Stimulated activated CD8-positive, alpha-beta memory T cell treated with anti-CD3 and anti-CD28 coated beads, Interleukin-7, amount 100 ng/mL, for 24 hours (primary cell): Measurements from ENCODE around the gene PDE9A.

Experiments used
- DNase-seq: peaks from one replicate; pipeline ENCODE4 v3.0.0-alpha.2; 2020; ENCODE audit warnings: low read depth

The PDE9A gene

GRCh38 chr21:42777064-42777756 lies 123.8 kb downstream of the PDE9A start:
- no peak for DNase-seq

DNA sequence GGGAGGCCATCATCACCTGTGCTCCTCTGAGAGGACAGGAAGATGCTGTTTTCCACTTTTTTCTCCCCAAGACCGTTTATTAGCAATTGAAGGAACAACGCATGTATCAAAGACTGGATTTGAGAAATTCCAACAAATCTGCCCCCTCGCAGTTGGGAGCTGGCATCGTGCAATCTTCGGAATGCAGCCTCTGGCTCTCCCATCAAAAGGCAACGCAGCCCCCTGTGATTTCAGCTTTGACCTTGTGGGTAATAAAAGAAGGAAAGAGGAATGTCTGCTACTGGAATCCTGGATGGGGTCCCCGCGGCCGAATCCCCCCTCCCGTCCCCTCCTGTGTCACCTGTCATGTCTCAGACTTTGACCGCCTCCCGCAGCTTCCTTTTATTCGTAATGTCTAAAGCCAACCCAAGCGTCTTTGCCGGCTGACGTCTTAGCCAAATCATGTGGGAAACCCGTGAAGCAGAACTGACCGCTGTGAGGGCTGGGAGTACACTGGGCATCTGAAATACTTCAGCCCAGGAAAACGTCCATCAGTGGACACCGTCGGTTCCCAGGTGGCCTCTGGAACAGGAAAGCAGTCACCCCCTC lies 124.4 kb downstream of the PDE9A start:
- no peak for DNase-seq

DNA sequence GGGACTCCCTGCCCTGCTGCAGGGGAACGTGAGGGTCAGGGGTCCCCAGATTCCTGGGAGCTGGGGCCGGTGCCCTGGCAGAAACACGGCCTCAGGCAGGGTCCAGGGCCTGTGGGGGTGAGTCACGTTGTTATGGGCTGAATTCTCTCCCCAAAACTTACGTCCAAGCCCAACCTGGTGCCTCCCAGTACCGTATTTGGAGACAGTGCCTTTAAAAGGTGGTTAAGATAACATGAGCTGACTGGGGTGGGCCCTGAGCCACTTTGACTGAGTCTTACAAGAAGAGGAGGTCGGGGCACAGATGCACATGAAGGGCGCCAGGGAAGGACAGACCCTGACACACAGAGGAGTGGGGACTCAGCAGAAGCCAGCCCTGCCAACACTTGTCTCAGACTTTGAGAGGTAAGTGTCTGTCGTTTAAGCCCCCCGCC lies 126.0 kb downstream of the PDE9A start:
- DNase-seq, result no peak

- DNase-seq, result no peak
Measured at GRCh38 chr21:42780617-42781016, 127.2 kb downstream of the PDE9A start.

DNA sequence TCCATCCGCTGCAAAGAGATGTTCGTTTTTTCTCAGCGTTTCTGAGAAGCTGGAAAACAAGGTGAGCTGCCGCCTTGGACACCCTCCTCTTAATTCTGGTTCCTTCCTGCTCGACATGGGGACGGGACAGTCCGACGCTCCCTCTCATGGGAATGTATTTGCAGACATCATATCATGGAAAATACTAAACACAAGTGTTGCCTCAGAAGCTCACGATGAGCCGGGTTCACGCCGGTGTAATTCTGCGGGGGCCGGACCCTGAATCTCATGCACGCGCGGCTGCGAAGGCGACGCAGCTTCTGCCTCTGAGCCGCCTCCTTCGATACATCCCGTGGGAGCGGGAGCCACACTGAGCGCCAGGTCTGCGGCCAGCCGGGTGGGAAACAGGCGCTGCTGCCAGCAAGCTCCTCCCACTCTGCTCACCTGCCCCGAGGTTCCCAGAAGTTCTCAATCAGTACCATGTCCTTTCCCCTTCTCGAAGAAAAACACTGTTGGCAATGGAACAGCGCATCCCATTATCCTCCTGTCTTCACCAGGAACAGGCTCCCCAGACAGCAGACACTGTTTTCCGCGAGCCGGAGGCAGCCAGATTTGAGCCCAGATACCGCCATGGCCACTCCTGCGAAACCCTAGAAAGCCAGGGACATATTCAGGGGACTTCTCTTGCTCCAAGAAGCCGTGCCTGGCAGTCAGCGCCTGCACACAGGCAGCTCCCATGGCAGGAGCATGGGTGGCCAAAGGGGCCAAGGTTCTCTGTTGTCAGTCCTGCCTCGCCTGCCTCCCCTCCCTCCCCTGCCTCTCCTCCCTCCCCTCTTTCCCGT lies 127.9 kb downstream of the PDE9A start:
- no peak for DNase-seq

DNA sequence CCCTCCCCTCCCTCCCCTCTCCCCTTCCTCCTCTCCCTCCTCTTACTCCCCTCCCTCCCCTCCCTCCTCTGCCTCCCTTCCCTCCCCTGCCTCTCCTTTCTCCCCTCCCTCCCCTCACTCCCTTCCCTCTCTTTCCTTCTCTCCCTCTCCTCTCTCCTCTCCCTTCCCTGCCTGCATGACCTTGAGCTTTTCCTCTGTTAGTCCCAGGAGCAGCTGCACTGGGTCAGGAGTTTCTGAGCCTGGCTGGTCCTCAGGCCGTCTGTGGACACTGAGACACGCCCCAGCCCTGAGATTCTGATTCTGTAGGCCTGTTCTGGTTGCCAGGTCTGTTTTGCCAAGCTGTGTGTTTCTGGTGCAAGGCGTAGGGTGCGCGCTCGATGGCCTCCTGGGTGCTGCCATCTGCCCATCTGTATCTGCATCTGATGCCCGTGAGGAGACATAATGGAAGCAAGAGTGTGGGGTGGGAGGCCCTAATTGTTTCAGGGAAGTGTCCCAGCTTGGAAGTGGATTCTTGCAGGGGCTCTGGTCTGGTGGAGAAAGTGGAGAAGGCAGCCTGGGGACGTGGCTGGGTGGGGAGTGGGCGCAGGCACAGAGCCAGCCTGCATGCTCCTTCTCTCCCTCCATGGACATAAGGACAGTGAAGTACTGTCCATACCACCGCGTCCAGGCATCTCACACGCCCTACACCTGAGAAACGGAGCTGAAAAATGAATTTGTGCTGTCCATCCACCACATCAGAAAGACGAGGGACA lies 128.7 kb downstream of the PDE9A start:
- no peak for DNase-seq

DNA sequence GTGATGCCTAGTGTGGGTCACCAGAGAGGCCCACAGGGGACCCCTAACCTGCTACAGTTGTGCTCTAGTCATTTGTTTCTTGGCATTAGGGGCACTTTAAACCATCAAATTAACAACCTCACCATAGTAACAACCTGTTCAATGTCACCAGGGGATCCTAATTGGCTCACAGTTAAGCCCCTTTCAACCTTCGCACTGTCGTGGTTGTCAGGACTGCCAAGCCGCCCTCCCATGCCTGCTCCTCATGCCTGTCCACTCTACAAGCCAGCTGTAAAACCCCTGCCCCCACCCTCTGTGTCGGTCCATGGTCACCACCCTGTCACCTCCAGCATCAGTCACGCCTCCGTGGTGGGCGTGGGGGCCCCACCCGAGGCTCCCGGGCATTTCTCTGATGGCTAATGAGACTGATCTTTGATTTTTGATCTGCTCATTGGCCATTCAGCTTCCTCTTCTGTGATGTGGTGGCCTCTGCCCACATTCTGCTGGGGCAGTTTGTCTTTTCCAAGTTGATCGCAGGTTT lies 129.4 kb downstream of the PDE9A start:
- DNase-seq, result no peak

DNA sequence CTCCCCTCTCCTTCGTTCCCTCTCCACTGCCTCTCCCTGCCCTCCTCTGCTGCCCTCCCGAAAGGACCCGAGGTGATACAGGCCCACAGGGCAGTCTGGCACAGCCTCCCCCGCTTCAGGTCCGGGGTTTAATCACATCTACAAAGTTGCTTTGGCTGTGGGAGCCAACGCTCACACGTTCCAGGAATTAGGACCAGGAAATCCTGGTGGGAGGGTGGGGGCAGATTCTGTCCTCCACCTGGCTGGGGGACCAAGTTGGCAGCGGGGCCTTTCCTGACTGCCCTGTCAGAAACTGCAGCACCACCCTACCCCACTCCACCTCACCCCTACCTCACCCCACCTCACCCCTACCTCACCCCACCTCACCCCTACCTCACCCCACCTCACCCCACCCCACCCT lies 130.9 kb downstream of the PDE9A start:
- DNase-seq, result no peak

DNA sequence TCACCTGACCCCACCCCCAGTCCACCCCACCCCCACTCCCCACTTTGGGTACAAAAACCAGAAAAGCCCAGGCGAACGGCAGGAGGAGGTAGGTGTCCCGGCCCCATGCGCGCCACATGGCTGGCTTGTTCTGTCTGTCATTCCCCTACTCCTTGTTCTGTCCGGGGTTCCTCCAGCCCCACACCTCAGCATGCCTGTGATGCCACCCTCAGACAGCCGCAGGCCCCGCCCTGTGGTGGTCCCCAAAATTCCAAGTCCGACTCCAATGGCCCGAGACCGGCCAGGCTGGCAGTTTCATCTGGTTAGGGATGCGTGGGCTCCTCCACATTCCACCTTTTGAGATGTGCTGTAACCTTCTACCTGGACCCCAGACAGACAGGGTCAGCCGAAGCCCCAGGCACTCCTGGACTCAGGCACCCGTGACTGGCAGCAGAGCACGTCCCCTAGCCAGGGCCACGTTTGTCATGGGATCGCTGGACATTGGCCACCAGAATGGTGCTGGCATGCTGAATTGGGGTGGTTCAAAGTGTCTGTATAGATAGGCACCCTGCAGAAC lies 131.6 kb downstream of the PDE9A start:
- no peak for DNase-seq

GRCh38 chr21:42785666-42786427 lies 132.4 kb downstream of the PDE9A start:
- DNase-seq, result no peak

- DNase-seq, result no peak
Measured at GRCh38 chr21:42786884-42787283, 133.5 kb downstream of the PDE9A start.

- no peak for DNase-seq
Measured at GRCh38 chr21:42787613-42788012, 134.2 kb downstream of the PDE9A start.

DNA sequence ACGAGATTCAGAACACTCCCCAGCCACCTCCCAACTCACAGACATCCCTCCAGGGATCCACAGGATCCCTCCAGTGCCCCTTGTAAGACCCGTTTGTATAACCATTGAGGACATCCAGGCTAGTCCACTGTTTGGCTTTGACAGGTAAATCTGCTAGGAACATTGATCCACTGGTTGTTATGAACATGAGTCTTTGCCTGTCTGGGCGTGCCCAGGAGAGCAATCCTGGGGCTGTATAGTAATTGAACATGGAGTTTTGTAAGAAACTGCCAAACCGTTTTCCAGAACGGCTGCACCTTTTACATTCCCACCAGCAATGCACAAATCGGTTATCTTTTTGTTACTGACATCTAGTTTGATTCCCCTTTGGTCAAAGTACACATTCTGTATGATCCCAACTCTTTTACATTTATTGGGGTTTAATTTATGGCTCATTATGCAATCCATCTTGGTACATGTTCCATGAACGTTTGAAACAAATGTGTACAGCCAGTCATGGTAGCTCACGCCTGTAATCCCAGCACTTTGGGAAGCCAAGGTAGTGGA lies 137.2 kb downstream of the PDE9A start:
- no peak for DNase-seq

GRCh38 chr21:42793774-42794173 lies 140.4 kb downstream of the PDE9A start:
- DNase-seq, result no peak

GRCh38 chr21:42794551-42794950 lies 141.1 kb downstream of the PDE9A start:
- no peak for DNase-seq

DNA sequence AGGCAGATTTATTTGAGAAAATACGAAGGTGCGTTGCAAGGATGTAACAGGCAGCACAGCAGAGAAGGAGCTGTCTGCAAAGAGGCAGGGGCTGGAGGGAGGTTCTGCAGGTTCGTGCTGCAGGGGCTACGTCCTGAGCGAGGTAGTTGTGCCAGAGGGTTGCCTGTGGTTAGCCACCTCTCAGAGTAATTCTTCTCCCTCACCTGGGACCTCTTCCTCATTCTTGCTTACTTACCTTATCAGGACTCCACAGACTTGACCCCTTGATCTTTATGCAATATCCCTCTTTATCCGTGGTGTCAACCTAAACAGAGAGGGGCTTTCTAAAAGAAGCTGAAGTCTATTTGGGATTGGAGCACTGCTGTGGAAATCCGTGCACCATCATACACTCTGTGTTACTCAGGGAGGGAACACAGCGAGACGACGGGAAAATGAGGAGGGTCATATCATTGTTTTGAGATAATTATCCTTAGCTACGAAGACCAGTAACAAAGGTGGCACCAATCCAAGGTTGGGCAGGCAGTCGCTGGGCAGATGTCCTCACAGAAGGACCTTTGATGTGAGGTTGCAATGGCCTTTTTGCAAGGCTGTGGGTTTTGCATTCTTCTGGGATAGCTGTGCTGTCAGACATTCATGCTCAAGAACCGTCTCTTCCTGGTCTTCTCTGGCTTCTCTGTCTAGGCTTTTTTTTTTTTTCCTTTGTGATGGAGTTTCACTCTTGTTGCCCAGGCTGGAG lies 143.1 kb downstream of the PDE9A start:
- DNase-seq, result no peak

DNA sequence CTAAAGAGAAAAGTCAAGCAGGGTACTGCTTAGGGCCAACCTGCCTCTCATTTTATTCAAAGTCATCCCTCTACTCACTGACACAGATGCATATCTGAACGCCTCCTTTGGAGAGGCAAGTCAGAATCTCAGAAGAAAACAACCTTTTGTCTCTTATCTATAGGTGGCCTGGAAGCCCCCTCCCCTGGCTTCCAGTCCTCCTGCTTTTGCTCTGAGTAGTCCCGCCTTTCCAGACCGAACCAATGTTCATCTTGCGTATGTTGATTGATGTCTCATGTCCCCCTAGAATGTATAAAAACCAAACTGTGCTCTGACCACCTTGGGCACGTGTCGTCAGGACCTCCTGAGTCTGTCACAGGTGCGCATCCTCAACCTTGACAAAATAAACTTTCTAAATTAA lies 144.1 kb downstream of the PDE9A start:
- DNase-seq, result no peak

- no peak for DNase-seq
Measured at GRCh38 chr21:42798106-42798505, 144.7 kb downstream of the PDE9A start.

- no peak for DNase-seq
Measured at GRCh38 chr21:42799516-42799915, 146.1 kb downstream of the PDE9A start.

GRCh38 chr21:42799948-42800347 lies 146.5 kb downstream of the PDE9A start:
- DNase-seq, result no peak
